Measurements from ENCODE around the gene NCCRP1. TPM values are rescaled to one million over a fixed set of nuclear protein-coding genes. Genes with fewer than 3 reads are reported as not detected.
"Not testable (repeated sequence)": the region's sequence is repeated elsewhere in the genome, so short reads cannot be mapped to it uniquely, and the experiment has no call there.

The NCCRP1 gene
- total RNA-seq, 1 donor from 2014 or later, result 9.5 TPM

DNA sequence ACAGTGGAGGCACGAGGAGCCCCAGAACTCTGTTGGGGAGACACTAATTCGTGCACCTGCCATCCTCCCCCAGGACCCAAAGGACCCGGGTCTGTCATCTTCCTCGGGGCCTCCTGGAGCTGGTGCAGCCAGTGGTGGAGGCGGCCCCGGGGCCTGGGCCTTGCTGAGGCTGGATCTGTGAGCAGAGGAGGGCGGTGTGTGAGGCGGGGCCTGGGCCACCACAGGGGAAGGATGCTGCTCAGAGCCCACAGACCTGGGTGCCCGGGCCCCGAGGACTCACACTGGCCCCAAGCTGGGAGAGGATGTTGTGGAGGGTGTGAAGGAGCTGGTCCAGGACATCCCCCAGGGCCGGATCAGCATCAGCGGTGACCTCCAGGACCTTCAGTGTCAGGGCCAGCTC, 39.8 kb downstream of the NCCRP1 start:
- FAIRE-seq (no peak), DNase-seq (ENCODE audit: low read depth) (no peak)
- no peaks in the 10 kb centered on the region for H3K36me3 ChIP-seq (ENCODE audit: control insufficient read depth, insufficient read depth, low read length)
- no peak overlapping the region for H3K4me3 ChIP-seq (ENCODE audit: low read depth, low read length)
- no peak for TF ChIP-seq CTCF (IDR thresholded peaks at IDR 0.05; ENCODE audit: insufficient read depth, low read length, severe bottlenecking)
- H3K27me3 ChIP-seq (ENCODE audit: control insufficient read depth, insufficient read depth, low read length), result peaks cover 3% of the 10 kb centered on the region

GRCh38 chr19:39237200-39238184, 40.7 kb downstream of the NCCRP1 start:
- FAIRE-seq (no peak), DNase-seq (ENCODE audit: low read depth) (no peak)
- no peak for TF ChIP-seq CTCF (IDR thresholded peaks at IDR 0.05; ENCODE audit: insufficient read depth, low read length, severe bottlenecking)
- peaks cover 3% of the 10 kb centered on the region for H3K27me3 ChIP-seq (ENCODE audit: control insufficient read depth, insufficient read depth, low read length)
- H3K4me3 ChIP-seq (ENCODE audit: low read depth, low read length), result no peak overlapping the region
- no peaks in the 10 kb centered on the region for H3K36me3 ChIP-seq (ENCODE audit: control insufficient read depth, insufficient read depth, low read length)

DNA sequence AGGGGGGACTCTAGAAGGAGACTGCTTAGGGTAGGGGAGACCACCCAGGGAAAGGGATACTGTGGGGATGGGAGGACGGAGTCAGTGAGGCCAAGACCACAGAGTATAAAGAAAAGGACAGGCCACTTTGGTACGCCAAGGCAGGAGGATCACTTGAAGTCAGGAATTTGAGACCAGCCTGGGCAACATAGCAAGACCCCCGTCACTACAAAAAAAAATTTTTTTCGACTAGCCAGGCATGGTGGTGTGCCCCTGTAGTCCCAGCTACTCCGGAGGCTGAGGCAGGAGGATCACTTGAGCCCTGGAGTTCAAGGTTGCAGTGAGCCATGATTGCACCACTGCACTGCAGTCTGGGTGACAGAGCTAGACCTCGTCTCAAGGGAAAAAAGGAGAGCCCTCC, 41.4 kb downstream of the NCCRP1 start:
- no peak for TF ChIP-seq CTCF (IDR thresholded peaks at IDR 0.05; ENCODE audit: insufficient read depth, low read length, severe bottlenecking)
- no peaks in the 10 kb centered on the region for H3K36me3 ChIP-seq (ENCODE audit: control insufficient read depth, insufficient read depth, low read length)
- FAIRE-seq (no peak), DNase-seq (ENCODE audit: low read depth) (no peak)
- no peak overlapping the region for H3K4me3 ChIP-seq (ENCODE audit: low read depth, low read length)
- peaks cover 3% of the 10 kb centered on the region for H3K27me3 ChIP-seq (ENCODE audit: control insufficient read depth, insufficient read depth, low read length)

- H3K36me3 ChIP-seq (ENCODE audit: control insufficient read depth, insufficient read depth, low read length), result no peaks in the 10 kb centered on the region
- H3K27me3 ChIP-seq (ENCODE audit: control insufficient read depth, insufficient read depth, low read length), result peaks cover 3% of the 10 kb centered on the region
- H3K4me3 ChIP-seq (ENCODE audit: low read depth, low read length), result no peak overlapping the region
- DNase-seq (ENCODE audit: low read depth), result no peak
- TF ChIP-seq CTCF (IDR thresholded peaks at IDR 0.05; ENCODE audit: insufficient read depth, low read length, severe bottlenecking), result no peak
- no peak for FAIRE-seq
Observed at GRCh38 chr19:39238944-39239343, 42.2 kb downstream of the NCCRP1 start.

GRCh38 chr19:39240421-39240820, 43.7 kb downstream of the NCCRP1 start:
- no peak for TF ChIP-seq CTCF (IDR thresholded peaks at IDR 0.05; ENCODE audit: insufficient read depth, low read length, severe bottlenecking)
- FAIRE-seq (no peak), DNase-seq (ENCODE audit: low read depth) (no peak)
- Histone ChIP-seq H3K4me3 (ENCODE audit: low read depth, low read length) (no peak overlapping the region), H3K36me3 (ENCODE audit: control insufficient read depth, insufficient read depth, low read length) (no peaks in the 10 kb centered on the region), H3K27me3 (ENCODE audit: control insufficient read depth, insufficient read depth, low read length) (peaks cover 3% of the 10 kb centered on the region)

- H3K4me3 ChIP-seq (ENCODE audit: low read depth, low read length); H3K36me3 ChIP-seq (ENCODE audit: control insufficient read depth, insufficient read depth, low read length); FAIRE-seq; DNase-seq (ENCODE audit: low read depth): not testable (repeated sequence)
- peaks cover 18% of the 10 kb centered on the region for H3K27me3 ChIP-seq (ENCODE audit: control insufficient read depth, insufficient read depth, low read length)
Observed at GRCh38 chr19:39243741-39244140, 47.0 kb downstream of the NCCRP1 start.

DNA sequence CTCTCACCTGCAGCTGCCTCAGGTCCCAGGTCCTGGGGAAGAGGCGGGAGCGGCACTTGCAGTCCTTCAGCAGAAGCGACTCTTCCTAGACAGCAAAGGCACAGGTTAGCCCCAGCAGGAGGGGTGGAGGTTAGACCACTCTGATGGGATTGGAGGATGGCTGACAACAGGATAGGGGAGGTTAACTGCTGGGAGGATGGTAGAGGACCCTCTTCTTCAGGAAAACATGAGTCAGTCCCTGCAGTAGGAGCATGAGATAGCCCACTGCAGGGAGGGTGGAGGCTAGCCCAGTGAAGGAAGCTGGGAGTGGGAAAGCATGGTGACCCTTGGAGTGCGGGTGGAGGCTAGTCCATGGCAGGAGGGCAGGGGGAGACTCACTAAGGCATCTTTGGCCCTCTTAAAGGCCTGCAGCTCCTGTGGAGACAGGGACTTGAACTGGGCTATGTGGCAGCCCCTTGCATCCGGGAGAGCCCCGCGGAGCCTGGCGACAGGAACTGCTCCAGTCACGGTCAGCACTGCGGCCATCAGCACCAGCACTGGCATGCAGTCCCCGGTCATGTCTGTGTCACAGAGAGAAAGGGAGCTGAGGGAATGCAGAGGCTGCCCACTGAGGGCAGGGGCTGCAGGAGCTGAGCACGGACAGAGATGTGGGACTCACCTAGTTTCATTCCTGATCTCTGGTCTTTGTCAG, 47.8 kb downstream of the NCCRP1 start, which contains the start of gene IFNL3:
IFNL3 (minus strand) TSS at position 597 of the 691 bp plus-strand sequence; CDS start at position 558, 39 bp downstream.
- not testable (repeated sequence) for H3K36me3 ChIP-seq (ENCODE audit: control insufficient read depth, insufficient read depth, low read length); DNase-seq (ENCODE audit: low read depth); H3K4me3 ChIP-seq (ENCODE audit: low read depth, low read length)
- FAIRE-seq, result peak; percentile 98
- H3K27me3 ChIP-seq (ENCODE audit: control insufficient read depth, insufficient read depth, low read length), result peaks cover 21% of the 10 kb centered on the region

DNA sequence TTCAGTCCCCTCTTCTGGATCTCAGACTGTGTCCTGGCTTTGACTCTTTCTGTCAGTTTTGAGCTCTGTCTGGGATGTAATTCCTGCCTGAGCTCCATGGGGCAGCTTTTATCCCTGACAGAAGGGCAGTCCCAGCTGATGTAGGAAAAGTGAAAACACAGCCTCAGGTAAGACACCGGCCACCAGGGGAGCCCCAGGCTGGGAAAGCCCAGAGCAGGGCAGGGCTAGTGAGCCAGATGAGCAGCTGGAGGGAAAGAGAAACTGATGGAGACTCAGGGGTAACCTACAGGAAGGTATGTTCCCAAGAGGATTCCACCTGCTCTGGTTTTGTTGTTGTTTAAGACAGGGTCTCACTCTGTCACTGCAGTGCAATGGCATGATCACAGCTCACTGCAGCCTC, 48.4 kb downstream of the NCCRP1 start:
- FAIRE-seq, result peak; percentile 73
- H3K27me3 ChIP-seq (ENCODE audit: control insufficient read depth, insufficient read depth, low read length), result peaks cover 21% of the 10 kb centered on the region
- DNase-seq (ENCODE audit: low read depth); H3K36me3 ChIP-seq (ENCODE audit: control insufficient read depth, insufficient read depth, low read length); H3K4me3 ChIP-seq (ENCODE audit: low read depth, low read length): not testable (repeated sequence)

Measured in bronchial epithelial cell (primary cell).